Stimulated activated CD4-positive, alpha-beta T cell treated with anti-CD3 and anti-CD28 coated beads, TNF-alpha, amount 100 ng/mL, for 48 hours (primary cell): ENCODE results near the gene HHIP.

Source experiments
- DNase-seq, 3 donors: peaks; one replicate each; pipeline ENCODE4 v3.0.0-alpha.2; 2020; ENCODE audit warnings: low read depth in 3 of 3

The HHIP gene

DNA sequence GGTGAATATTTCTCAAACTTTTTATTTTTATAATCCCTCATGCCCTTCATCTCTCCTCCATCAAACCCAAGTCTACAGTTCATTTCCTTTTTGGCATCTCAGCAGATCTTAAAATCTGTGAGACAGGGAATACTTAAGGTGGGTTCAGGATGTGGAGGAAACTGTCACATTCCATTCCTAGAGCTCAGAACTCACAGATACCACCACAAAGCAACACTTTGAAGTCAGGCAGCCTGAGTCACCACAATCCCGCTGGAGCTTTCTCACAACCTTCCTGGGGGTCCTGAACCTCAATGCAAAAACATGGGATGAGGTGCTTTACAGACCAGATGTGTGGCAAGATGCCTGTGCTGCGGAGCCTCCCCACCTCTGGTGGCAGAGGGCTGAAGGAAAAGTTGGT is 63.2 kb downstream of the HHIP start:
- no peak for DNase-seq

DNA sequence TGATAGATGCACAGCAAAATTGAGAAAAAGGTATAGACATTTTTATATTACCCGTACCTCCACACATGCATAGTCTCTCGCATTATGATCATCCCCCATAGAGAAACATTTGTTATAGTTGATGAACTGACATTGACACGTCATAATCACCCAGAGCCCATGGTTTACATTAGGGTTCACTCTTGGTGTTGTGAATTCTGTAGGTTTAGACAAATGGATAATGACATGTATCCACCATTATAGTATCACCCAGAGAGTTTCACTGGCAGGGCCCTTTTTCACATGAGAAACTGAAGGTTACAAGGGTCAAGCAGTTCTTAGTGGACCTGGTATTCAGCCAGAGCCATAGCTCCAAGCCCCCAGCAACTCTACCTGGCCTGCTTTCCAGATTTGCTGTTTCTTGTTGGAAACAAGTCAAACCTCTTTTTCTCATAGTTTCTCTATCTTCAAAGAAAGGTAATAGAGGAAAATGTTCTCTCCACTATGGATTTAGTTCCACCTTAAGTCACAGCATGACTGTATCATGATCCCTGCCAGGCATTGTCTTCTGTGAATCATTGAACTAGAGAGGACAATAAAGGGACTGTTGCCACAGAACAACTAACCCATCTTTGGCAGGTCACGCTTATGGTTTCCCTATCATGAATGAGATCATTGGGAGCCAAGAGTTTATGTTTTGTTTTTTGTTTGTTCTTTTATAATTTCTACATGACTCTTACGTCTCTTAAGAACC is 64.0 kb downstream of the HHIP start:
- no peak for DNase-seq

DNA sequence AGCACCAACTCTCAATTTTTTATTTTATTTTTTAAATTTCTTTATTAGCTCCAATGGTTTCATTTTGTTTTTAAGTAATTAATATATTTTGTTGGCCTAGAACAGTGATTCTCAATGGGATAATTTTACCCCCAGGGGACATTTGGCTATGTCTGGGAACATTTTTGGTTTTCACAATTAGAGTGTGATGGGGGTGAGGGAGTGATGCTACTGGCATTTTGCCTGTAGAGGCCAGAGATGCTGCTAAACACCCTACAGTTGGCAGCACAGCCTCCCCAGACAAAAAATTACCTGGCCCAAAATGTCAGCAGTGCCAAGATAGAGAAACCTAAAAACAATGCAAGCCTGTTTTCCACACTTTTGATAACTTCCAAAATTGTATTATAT is 64.6 kb downstream of the HHIP start:
- no peak for DNase-seq

DNA sequence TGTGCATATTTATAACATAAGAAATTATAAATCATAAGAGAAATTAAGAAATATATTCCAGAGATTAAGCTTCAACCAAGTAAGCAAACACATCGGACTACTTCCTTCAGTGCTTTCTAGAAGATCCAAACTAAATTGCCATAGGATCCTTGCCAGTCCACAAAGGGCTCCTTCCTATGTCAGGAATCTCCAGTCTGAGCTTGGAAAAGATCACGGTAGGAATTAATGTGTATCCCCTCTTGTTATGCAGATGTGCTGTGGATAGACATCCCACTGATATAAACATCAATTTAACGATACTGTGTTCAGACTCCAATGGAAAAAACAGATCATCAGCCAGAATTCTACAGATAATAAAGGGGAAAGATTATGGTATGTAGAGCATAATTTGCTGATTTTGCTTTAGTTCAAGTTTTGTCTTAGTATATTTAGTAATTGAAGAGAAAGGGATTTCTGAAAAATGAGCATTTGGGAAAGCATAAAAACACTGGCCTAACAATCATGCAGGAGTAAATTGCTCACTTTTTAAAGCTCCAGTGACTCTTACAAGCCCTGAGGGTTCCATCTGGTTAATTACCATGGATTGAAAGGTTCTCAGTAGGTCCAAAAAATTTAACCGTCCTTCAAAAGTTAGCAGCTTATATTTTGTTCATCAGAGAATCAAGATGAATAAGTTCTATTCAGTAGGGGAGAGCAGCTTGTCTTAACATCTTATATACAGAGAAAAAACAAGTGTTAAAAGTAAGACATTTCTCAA is 65.9 kb downstream of the HHIP start:
- no peak for DNase-seq

DNA sequence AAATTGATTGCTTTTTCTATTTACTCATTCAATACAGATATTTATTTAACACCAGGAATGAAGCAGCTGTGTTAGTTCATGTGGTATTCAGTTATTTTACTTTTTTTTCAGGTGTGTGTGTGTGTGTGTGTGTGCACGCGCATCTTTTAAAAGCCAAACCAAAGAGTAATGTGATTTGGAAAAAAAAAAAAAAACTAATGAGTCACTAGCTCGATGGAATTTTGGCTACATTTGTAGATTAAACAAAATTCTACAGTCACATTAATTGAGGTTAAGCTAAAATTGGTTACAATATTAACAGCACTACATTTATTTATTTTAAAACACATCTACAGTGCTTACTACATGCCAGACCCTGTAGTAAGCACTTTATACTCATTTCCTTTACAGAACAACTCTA is 66.8 kb downstream of the HHIP start:
- no peak for DNase-seq

DNA sequence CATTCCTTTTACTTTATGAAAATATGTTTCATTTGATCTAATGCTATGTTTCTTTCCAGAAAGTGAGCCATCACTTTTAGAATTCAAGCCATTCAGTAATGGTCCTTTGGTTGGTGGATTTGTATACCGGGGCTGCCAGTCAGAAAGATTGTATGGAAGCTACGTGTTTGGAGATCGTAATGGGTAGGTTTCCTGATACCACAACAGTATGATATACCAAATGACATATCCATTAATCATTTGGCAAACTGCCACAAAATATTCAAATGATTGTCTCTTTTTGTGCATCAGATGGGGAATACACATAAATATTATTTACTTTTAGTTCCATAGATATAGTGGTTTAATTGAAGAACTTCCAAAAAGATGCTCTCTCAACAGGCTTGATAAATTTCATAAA is 68.2 kb downstream of the HHIP start:
- DNase-seq = no peak

DNA sequence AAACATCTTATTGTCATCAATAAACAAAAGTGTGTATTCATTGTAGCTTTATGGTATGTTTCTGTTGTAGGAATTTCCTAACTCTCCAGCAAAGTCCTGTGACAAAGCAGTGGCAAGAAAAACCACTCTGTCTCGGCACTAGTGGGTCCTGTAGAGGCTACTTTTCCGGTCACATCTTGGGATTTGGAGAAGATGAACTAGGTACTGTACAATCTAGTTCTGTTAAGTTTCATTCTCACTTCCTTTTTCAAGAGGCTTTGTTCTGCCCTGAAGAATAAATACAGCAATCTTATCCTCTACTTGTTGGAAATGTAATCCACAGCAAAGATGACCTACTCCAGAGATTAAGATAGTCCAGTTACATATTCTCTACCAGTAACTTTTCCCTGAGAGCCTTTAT is 69.3 kb downstream of the HHIP start:
- no peak for DNase-seq

DNA sequence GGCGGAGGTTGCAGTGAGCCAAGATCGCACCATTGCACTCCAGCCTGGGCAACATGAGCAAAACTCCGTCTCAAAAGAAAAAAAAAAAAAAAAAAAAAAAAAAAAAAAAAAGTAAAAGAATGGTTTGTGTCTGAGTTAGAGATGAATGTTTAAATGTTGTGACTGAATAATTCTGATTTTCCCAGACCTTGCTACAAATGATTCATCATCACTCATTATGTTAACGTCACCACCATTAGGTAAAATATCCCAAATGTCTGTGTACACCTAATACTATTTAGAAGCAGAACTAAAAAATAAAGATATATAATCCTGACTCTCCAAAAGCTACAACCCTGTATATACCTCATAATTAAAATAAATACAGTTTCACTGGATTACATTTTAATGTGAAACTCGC is 70.8 kb downstream of the HHIP start:
- no peak for DNase-seq

DNA sequence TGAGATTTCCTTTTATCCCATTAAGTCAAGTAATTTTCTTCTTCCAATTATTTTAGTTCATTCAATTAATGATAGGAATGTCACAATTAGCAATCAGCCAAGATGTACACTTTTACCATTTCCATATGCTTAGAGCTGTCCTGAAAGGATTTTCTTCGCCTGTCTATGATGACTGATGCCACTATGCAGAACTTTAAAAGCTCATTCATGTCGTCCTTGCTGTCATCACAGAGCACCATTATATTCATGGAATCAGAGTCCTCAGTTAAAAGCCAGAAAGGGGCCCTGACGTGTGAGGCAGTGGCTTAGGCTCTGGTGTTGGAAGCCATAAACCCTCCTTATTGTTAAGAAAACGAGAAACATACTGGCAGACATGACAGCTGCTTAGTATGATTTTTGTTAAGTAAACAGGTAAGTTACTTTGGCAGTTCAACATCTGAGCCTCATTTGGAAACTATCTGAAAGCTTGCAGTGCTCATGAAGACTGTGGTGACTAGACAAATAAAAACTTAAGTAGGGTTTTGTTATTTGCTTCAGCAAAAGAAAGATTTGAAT is 73.1 kb downstream of the HHIP start:
- DNase-seq = no peak

DNA sequence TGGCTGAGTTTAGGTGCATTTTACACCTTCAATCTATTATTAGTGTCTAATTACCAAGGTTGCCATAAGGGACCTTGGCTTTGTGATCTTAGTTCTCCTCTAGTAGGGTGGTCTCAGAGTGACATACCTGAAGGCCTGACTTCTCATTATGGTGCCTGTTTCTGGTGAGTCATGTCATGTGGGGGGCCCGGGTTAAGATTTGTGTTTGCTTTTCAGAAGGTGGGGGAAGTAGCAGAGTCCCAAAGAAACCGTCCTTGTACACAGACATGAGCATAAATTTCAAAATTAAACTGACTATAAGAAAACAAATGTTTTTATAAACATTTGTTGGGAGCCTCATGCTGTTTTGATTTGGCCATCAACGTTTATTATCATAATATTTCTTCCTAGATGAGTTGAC is 74.5 kb downstream of the HHIP start:
- DNase-seq = no peak

DNA sequence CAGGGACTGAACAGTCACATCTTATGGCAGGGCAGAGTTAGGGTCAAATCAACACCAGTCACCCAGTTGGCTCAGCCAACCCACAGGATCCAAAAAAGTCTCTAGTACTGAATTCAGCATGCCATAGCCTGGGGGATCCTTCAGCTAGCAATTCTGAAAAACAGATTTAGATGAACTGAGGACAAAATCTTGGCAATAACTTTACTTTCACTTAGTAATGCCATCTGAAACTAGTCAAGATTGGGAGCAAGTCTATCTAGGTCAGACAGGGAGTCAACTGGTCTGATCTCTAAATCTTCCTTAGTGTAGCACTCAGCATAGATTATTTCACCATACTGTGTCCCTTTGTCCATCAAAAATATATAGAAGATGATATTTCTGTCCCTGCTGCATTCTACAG is 76.0 kb downstream of the HHIP start:
- DNase-seq = no peak

DNA sequence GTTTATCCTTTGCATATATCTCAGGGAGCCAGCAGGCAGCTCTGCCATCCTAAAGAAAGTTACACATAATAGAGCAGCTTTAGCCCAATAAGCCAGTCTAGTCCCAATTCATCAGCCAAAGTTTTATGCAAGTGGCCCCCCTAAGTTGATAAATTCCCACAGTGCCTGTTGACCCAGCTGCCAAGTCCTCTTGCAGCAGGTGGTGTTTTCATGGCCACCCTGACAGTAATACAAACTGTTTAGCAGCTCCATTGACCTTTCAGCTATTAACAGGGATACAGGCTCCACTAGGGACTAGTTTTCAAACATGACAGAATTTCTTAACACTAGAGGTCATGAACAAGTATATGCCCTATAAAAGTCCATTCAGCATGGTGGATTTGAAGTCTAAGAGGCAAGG is 77.5 kb downstream of the HHIP start:
- no peak for DNase-seq

DNA sequence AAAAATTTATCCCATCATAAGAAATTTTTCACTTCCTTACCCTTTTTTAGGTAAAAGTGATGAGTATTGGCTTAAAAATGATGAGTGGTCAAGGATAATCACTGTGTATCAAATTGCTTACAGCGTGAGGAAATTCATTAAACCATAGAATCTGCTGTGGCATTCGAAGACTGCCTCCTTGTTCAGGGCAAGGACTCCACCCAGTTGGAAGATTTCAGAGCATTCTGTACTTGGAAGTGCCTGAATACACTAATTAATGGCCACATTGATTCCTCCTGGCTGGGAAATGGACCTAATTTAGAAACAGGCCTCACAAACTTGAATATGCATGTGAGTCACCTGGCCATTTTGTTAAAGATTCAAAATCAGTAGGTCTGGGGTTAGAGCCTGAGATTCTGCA is 83.2 kb downstream of the HHIP start:
- DNase-seq = no peak

DNA sequence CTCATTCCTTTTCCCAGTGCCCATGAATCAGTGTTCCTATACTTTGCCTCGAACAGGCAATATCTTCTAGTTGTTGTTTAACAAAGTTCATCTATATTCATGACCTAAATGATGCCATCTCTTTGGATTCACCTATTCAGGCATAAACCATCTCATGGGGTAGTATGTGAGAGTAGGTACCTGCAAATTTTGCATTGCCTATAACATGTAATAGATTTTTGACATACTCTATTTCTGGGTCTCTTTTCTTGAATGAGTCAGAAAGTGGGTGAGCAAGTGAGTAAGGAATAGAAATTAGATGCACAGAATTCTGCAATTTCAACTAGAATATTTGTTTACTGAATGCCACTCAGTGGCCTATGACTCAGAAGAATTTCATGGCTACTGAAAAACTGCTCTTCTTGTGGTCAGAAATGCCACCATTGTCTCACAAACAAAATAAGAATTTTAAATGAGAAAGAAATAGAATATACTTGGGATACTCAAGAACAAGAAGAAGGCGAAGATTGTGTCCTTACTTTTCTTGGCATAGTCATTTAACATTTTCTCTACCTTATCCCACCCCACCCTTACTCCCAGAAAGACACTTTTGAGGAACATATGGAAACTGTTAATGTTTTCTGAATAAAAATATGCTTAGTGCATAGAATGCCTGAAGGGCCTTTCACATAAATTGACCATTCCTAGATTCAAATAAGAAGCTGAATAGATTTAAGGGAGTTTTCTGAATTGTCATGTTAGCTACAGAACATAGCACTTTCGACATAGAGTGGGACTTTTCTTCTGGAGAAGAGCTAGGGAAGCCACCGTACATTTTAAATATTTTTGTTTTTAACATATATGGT is 86.8 kb downstream of the HHIP start:
- DNase-seq = no peak

DNA sequence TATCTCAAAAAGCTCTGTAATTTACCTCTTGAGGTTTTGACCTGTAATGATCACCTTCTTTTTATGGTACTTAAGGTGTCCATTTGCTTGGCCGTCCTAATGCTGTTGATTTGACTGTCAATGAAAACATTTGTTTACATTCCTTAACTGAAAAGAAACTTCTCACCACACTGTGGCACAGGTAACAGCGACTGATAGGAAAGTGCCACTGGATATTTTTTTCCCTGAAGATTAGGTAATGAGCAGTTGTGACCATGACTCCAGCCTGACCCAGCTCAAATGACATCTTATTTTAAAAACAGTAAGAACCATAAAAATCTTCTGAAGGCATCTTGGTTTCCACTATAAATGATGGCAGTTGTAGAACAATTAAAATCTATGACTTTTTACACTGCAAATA is 87.6 kb downstream of the HHIP start:
- no peak for DNase-seq

DNA sequence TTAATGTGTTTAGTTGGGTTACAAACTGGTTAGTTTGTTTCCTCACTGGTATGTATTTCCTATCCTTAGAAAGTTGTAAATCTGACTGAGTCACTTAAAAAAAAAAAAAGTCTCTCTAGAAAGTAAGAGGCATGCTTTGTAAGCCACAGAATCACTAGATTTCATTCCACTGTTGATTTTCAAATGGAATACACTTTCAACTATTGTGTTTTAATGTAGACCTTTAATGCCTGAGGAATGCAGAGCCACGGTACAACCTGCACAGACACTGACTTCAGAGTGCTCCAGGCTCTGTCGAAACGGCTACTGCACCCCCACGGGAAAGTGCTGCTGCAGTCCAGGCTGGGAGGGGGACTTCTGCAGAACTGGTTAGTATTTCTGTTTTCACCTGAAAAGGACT is 88.6 kb downstream of the HHIP start:
- DNase-seq = no peak

DNA sequence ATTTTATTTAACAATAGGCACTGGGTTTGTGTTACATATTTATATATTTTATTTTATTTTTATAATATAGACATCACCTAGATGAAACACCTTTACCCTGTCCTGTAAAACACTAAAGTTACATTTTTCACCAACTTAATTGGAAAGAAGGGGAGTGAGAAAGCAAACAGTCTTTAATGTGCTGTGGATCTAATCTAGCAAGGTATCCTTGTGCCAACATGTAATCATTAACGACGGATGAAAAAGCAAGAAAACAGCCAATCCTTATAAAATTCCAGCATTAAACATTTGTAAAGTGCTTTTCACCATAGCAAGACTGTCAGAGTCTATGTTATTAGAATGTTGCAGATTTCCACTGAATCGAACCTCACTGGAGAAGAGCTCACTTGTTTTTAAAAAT is 92.7 kb downstream of the HHIP start:
- no peak for DNase-seq

DNA sequence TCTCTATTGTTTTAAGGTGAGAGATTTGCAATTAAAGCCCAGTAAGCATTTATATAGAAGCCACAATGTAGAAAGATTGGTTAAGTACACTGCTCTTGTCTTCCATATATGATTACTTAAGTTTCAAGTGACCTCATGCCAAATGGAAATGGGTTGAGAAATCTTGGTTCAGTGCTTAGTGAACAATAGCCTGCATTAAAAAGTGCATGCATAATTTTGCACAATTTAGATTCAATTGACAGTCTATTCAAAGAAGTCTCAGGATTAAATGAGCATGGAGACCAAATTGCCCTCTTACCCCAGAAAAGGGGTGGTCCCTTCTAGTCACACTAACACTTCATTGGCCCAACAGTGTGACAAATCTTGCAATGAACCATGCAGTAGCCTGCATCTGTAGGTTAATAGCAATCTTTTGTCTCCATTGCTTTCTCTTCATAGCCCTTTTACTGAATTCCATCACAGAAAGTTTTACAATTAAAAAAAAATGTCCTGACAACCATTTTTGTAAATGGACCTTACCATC is 93.6 kb downstream of the HHIP start:
- no peak for DNase-seq

DNA sequence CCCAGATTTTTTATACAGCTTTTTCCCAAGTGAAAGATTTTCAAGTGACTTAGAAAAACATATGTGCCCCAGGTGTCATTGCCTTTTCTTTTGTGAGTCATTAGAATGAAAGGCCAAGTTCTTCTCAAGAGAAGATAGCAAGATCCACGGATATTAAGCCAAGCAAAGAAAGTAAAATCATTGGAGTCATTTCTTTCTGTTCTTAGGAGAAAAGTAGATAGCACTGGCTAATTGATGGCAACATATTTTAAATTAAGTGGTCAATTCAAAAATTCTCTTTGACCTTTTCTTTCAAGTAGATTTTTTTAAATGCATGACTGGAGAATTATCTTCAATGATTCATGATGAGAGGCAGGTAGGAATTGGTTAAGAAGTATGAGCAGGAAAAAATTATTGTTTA is 94.4 kb downstream of the HHIP start:
- DNase-seq = no peak

DNA sequence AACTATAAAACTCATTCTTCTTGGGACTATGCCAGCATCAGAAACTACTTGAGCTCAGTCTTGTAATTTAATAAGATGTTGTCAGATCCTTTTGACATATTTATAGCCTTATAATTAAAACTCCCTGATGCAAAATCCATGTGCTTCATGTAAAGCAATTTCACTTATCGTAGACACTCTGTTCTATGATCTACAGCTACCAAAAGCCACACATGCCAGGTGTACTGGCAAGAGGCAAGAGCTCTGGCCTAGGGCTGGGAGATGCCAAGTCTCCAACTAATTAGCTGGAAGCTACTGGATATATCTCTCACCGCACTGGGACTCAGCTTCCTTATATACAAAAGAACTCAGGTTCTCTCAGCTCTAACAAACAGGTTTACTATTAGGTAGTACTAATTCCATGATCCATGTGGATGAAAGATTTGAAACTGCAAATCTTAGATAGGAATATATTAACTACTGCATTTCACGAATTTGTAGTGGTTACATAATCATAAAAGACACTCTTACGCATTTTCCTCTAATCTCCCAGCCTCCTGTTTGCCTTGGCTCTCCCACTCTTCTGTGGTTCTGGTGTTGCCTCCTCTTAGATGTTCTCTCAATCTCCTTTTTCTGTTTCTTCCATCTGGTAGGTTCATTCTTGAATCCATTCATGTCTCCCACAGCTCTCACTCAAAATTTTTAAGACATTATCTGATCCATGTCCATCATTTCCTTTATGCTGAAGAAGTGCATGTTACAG is 103.0 kb downstream of the HHIP start:
- no peak for DNase-seq

DNA sequence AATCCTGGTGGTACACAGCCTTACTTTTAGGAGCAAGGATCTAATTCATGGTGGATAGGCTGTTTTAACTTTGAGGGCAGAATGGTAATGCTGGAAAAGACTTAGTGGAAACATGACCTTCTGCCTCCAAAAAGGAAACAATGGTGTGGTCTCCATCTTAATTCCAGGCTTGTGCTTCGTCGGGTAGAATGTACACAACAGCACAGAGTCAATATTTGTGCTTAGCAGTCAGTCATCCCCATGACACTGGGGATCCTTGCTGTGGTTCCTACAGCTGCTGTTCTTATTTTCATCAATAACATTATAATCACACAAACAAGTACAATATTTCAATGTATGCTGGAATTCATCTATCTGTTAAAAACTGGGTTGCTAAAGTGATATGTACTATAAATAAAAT is 104.4 kb downstream of the HHIP start:
- no peak for DNase-seq
